GM19452 (cell line): ENCODE data around the gene GOLGA8B.
A peak's percentile ranks its signal among the peaks of the same experiment; 100 is the strongest.
"Not testable (repeated sequence)": the region's sequence is repeated elsewhere in the genome, so short reads cannot be mapped to it uniquely, and the experiment has no call there.

Experiments used
- ATAC-seq: cut with Tn5 transposase; IDR thresholded peaks from one replicate; pipeline ENCODE4 v1.9.1; 2021; ENCODE audit not compliant: unreplicated experiment

The GOLGA8B gene, protein sequence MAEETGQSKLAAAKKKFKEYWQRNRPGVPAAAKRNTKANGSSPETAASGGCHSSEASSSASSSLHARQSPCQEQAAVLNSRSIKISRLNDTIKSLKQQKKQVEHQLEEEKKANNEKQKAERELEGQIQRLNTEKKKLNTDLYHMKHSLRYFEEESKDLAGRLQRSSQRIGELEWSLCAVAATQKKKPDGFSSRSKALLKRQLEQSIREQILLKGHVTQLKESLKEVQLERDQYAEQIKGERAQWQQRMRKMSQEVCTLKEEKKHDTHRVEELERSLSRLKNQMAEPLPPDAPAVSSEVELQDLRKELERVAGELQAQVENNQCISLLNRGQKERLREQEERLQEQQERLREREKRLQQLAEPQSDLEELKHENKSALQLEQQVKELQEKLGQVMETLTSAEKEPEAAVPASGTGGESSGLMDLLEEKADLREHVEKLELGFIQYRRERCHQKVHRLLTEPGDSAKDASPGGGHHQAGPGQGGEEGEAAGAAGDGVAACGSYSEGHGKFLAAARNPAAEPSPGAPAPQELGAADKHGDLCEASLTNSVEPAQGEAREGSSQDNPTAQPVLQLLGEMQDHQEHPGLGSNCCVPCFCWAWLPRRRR

DNA sequence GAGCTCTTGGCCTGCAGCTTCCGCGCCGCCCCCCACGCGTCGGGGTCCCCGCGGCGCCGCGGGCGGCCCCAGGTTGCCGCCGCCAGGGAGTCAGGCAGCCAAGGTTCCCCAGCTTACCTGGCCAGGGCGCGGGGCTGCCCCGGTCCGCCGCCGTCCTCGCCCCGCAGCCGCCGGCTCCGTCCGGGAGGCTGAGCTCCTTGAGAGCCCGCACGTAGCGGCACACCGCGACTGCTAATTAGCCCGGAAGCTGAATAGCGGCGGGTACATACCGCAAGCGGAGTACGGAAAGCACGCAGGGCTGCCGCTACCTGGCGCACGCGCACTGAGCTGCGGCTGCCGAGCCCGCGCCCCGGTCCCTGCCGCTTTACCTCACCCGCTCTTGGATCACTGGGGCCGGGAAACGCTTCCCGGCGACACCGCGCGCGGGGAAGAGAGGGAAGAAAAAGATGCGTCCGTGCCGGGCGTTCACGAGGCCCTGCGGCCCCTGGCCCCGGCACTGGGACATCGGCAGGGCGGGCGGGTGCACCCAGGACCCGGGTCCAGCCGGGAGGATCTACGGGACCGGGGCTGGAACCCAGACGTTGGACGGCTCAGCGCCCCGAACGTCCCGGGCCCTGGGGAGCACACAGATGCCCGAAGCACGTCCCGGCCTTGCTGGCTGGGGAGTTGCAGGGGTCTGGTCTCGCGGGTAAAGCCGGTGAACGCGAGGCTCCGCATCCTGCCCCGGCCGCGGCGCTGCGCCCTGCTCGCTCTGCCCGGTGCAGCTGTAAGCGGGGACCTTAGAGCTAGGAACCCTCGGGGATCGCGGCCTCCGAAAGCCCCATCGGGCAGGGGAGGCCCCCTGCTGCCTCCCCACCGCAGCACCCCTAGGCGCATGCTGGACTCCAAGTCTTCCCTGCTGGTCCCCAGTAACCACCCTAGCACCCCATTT is at the start of gene GOLGA8B:
TSS of gene GOLGA8B (minus strand) at position 253 of the 931 bp plus-strand sequence. CDS start 47,739 bp downstream, outside the sequence.
- ATAC-seq: peak; percentile 53

DNA sequence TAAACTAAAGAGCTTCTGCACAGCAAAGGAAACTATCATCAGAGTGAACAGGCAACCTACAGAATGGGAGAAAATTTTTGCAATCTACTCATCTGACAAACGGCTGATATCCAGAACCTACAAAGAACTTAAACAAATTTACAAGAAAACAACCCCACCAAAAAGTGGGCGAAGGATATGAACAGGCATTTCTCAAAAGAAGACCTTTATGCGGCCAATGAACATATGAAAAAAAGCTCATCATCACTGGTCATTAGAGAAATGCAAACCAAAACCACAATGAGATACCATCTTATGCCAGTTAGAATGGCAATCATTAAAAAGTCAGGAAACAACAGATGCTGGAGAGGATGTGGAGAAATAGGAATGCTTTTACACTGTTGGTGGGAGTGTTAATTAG is 49.7 kb upstream of the GOLGA8B start:
- not testable (repeated sequence) for ATAC-seq

DNA sequence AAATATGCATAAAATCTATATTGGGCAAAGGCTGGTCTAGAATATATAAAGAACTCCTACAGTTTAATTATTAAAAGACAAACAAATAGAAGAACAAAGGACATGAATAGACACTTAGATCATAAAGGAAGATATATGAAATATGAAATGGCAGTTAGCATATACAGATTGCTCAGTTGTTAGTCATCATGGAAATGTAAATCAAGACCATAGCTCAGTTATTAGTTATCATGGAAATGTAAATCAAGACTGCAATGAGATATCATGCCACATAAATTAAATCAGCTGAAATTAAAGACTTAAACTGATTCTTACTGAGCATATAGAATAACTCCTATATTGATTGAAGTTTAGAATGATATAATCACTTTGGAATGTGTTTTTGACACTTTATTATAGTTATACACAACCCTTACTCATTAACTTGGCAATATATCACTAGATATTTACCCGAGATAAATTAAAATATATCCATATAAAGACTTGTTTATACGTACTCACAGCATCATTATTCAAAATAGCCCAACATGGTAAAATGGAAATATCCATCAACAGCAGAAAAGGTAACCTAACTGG is 45.2 kb upstream of the GOLGA8B start:
- no peak for ATAC-seq

DNA sequence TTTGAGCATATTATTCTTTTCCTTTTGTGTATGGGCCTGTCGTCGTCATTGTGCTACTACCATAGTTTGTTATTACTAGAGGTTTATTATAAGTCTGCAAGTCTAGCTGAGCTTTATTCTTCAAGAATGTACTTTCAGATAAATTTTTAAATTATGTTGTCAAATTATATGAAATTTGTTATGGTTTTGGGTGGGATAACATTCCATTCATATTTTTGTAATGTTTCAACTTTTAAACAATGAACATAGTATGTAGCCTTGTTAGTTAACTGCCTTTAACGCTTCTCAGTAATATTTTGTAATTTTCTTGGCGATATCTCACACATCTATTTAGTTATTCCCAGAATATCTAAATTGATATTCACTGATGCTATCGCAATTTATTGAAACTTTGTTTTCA is 41.6 kb upstream of the GOLGA8B start:
- ATAC-seq: no peak

DNA sequence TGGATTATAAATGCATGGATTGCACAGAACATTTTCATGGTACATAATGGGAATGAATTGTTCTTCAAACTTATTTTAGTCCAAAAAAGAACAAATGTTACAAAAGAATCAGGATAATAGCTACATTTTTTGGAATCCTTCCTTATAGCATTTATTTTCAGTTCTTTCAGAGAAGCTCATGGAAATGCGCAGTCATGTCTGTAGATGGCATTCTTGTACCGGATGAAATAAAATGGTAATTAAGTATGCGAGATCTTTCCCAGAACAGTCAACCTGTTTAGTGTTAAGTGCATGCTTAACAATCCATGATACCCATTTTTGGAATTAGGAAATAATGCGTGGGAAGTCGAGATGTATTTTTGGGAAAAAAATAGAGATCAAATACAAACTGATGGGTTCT is 38.2 kb upstream of the GOLGA8B start:
- ATAC-seq: no peak

DNA sequence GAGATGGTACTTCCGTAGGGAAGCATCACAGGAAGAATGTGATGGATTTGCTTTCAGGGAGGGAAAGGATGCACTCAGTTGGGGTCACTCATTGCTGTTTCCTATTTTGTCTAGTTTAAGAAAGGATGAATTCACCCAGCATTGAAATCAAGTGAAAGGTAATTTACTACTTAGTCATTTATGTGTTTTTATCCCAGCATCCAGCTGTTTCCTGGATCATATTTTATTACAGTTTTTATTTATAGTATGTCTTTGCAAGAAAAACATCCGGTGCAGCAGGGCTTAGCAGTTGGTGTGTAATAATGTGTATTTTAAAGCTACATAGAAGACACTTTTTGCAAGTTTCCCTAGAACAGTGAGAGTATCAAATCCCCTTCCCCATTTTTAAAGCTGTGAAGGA is 37.4 kb upstream of the GOLGA8B start:
- ATAC-seq: no peak

DNA sequence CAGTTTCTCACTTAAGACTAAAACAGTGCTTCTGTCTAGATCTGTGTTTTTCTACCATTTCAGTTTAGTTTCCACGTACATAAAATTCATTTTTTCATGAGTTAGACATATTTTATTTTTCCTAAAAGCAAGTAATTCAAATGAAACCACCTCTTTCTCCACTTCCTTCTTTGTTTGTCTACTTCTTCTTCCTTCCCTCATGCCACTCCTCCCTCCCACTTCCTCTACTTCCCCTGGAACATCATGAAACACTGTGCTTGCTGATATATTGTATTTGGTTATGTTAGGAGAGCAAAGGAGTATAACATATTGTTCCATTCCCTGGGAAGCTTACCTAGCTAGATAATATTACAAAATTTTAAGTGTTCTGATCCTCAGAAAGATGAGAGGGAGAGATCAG is 36.7 kb upstream of the GOLGA8B start:
- no peak for ATAC-seq

DNA sequence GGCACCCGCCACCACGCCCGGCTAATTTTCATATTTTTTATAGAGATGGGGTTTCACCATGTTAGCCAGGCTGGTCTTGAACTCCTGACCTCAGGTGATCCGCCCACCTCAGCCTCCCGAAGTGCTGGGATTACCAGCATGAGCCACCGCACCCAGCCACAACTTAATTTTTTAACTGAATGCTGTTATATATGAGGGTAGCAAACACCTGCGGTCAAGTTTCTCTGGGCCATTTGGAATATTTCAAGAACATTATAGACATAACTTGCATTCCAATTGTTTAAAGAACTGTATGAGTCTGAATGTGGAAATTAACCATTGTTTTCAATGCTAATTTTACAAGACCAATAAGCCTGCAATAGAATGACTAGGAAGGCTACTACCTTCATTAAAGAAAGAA is 35.7 kb upstream of the GOLGA8B start:
- ATAC-seq: no peak

DNA sequence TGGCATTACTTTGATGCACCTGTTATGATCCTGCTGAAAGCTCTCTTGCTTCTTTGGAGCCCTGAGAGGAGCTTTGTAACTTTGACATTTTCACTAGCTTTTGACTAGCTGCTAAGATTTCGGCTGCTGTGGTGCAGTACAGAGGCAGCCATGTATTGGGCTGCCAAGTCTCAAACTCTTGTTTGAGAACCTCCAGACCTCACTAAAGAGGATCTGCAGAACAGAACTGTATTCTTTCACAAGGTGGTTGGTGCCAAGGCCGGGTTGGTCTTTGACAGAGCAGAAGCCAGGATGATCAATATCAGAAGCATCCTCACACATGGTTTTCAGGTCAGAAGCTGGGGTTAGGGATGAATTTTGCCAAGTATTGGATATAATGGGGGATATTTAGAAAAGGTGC is 34.6 kb upstream of the GOLGA8B start:
- no peak for ATAC-seq

DNA sequence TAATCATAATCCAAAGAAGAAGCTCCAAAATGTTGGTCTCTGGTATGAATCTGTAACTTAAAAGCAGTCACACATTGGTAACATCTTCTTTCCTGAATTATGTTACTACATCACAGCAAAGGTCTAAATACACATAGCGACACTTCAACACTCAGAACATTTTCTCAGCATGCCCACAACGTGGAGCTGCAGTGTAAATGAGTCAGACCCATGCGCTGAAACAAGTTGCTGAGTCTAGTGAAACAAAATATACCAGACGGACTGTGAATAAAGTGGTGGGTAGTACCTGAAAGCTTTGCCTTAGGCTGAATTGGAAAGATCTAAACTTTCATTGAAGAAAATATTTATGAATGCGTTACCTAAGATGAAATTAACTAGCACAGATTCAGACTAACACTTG is 33.2 kb upstream of the GOLGA8B start:
- no peak for ATAC-seq

DNA sequence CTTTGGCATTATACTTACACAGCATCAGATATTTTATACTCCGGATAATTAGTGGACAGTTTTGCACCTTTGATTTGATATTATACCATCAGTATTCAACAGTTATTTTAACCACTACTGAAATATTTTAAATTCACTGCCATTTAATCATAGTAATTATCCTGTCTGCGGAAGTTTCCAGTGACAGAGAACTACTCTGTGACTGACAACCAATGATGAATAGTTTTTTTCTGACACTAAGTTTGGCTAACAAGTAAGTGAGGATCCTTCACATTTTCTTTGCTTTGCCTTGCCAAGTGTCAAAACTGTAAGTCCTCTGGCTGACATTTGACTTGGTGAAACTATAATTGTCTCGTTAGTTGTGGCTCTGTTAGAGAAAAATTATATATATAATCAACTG is 30.5 kb upstream of the GOLGA8B start:
- ATAC-seq: no peak

DNA sequence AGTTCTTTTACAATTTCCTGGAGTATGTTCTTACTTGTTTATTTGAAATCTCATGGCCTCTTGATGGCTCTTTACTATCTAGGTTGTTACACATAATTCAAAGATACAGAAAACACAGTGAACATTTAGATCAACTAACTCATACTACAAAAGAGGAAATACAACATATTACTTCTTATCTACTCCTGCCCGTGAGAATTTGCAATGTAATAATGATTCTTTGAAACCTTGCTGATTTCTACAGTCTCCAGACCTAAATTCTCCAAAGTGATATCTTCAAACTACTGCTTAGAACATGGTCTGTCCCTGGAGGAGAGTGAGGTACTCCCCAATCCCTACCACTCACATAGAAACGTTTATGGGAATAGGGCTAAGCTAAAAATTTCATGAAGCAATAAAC is 29.9 kb upstream of the GOLGA8B start:
- no peak for ATAC-seq

DNA sequence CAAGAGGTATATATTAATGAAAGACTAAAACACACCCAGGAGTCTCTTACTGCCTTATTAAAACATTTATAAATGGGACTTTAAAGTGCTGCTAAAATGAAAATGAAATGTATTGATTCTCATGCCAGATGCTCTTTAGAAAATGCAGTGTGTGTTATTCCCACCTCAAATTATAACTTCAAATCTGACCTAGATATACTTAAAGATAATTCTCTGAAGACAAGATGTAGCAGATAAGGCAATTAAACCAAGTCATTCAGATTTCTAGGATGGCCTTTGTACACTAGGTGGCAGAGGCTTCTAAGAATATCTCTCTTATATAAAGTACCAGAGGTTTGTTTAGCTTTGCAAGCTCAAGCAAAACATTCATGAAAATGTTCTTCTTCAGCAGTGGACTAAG is 26.9 kb upstream of the GOLGA8B start:
- no peak for ATAC-seq

DNA sequence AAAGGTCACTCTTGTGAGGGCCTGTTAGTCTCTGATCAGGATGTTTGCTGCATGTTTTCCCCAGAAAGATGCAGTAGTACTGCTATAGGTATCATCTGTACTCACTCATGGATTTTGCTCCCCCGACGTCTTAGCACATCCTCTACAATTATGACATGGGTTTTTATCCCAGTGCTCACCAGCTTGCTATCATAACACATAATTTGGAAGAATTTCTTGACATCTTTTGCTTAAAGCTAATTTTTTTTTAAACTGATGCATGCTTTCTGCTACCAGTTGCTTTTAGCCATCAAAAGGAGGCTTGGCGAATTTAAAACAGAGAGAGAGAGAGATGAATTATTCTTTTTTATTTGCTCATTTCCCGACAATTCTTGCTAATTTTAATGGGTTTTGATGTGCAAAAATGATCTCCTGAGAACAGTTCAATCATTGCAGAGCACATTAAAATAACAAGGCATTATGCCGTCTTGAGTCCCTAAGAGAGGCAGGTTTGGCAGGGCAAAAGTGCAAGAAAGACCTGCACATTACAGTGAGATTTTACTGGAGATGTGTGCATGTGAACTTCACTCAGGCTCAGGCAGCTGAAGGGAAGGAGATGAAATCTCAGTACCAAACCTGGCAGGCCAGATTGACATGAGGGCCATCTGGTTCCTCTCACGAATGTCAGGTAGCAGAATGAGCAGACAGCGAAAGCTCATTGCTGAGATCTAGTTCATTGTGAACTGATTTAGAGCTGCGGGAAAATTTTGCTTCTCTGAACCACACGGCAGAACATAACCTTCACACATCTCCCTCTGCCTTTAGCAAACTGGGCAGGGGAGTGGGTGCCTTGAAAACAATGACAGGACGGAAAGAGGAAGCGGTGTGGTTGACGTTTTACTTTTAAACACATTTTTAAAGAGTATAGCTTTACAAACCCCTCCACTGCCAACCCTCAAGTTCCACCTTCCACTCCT is 25.9 kb upstream of the GOLGA8B start:
- ATAC-seq: no peak

DNA sequence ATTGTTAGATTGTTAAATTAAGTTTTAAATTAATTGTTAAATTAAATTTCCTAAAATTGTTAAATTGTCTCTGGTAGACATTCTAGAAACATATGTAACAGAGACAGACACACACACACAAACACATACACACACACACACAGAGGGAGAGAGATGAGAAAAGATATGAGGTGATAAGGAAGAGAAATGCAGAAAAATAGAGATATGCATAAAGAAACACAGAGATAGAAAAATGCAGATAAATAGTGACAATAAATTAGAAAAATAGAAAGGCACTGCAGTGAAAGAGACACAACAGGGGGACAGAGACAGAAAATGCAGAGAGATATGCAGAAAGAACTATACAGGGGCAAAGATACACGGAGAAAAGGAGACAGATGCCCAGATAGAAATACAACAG is 25.1 kb upstream of the GOLGA8B start:
- ATAC-seq: no peak

DNA sequence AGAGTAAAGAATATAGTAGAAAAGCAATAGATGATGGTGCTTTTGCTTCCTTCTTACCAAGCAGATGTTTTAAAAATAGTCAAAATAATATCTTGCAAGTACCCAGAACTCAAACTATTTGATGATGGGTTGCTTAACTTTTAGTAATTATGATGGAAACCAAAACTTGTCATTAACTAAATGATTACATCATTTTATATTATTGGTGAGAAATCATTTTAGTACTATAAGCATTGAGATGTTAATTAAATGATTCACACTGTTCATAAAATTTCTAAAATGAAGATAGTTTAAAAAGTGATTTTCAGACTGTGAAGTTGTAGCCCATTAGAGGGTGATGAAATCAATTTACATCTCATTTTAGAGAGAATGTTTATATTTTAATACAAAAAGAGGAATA is 24.4 kb upstream of the GOLGA8B start:
- no peak for ATAC-seq

DNA sequence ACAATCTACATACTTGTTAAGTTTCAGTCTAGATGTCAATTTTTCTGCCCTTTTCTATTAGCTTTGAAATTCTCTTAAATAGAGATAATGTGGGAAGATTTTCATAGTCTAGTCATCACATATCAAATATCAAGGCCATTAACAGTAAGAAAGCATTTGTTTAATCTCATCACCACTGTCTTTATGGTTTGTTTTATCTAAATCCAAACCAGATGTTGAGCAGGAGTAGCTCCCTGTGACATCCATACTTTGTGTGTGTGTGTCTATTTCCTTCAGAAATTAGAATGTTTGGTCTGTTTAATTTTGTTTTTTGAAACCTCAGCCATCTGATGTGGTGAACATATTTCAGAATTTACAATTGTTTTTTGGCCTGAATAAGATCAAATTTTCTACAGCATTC is 23.1 kb upstream of the GOLGA8B start:
- ATAC-seq: no peak

DNA sequence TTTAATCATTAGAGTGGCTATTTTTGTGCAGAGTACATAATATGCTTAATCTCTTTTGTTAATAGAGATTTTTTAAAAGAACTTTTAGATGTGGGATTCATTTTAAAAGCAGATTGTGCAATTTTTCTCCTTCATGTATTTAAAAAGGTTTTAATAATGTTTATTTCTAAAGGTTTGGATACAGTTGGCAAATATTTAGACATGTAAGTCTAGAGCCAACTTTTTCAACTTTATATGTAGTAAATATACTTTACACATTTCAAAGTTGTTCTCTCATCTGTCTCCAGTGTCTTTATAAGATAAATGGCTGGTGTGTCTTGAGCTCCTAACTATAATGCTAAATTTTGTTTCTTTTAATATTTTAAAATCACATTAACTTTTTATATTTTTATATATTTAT is 22.7 kb upstream of the GOLGA8B start:
- no peak for ATAC-seq

DNA sequence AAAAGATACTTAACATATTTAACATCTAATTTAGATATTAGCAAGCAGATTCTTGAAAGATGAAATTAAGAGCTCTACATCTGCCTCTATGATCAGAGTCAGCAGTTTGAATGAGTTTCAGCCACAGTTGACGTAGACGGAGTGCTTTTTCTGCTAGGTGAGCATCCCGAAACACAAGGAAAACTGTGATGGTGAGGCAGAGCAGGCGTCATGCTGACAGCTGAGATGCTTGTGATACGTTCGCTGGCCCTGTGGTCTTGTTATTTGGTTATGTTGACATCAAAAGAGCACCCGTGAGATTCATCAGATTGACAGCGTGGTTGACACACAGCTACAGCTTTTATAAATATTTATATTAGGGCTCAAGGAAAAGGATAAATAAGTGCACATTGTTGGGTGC is 19.6 kb upstream of the GOLGA8B start:
- no peak for ATAC-seq

DNA sequence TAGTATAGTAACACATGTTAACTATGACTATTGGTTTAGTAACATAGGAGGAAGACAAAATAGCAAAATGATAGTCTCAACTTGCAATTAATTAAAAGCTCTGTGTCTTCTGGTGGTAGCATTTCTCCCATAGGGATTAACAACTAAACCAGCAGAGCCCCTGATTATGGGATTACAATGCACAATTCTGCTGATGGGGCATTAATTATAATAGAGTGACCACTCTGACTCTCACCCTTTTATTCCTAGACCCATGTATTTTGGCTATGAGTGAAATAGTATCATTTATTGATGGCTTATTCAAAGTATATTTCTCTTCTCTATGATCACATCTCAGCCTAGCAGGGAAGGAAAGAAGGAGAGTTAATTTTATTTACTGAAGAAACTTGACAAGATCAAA is 17.5 kb upstream of the GOLGA8B start:
- no peak for ATAC-seq
